Measurements from ENCODE around the gene ZNHIT3. TPM values are rescaled to one million over a fixed set of nuclear protein-coding genes. Genes with fewer than 3 reads are reported as not detected.

Gene ZNHIT3
- total RNA-seq, 6 experiments from 2014 or later = 26.7 to 32.2 (median 29.6) TPM

- Mint-ChIP-seq H3K27me3 (ENCODE audit: insufficient read depth) (no peaks in the 10 kb centered on the region), H3K4me1 (ENCODE audit: low read depth) (peaks cover 34% of the 10 kb centered on the region), H3K9me3 (no peaks in the 10 kb centered on the region), H3K4me3 (no peak overlapping the region), H3K27ac (peak overlapping the region; percentile 76), H3K36me3 (ENCODE audit: low read depth) (peaks cover 40% of the 10 kb centered on the region)
- peak; percentile 52 for DNase-seq
- no peak for TF ChIP-seq CTCF (IDR thresholded peaks at IDR 0.05)
Measured at GRCh38 chr17:36524428-36524876, 38.0 kb downstream of the ZNHIT3 start.

DNA sequence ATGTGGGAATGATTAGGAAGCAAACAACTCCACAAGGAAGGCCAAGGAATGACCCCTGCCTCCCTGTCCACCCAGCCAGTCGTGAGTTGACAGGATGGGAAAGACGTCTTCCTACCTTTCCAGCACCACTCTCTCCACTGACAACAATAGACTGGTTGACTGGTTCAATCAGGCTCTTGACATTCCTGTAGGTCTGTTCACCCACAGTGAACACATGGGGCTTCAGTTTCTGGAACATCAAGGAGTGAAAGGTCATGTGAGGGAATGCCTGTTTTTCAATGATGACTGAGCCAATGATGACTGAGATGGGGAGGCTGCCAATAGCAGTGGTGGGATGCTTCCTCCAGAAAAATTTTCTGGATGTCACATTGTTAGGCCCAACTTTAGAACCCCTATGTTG lies 38.6 kb downstream of the ZNHIT3 start:
- Mint-ChIP-seq H3K27ac (peak overlapping the region; percentile 76), H3K36me3 (ENCODE audit: low read depth) (peaks cover 40% of the 10 kb centered on the region), H3K27me3 (ENCODE audit: insufficient read depth) (no peaks in the 10 kb centered on the region), H3K4me1 (ENCODE audit: low read depth) (peaks cover 37% of the 10 kb centered on the region), H3K4me3 (no peak overlapping the region; the same call in 1 of the 2 replicates), H3K9me3 (no peaks in the 10 kb centered on the region)
- TF ChIP-seq CTCF (IDR thresholded peaks at IDR 0.05) = no peak
- DNase-seq = no peak

DNA sequence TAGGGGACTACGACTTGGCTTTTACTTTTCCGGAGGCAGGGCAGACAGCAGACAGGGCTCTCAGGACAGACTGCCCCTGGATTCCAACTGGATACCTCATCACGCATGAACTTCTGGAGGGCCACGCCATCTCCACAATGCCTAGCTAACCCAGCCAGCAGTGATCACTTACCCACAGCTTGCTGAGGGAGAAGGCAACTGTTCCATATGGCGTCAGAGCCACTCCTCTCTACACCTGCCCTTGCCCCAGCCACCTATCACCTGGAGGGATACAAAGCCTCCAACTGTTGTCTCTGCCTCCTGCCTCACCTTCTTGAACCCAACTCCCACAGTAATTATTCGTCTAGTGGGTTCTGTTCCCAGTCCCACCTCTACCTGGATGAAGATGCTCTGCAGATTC lies 39.4 kb downstream of the ZNHIT3 start:
- no peak for TF ChIP-seq CTCF (IDR thresholded peaks at IDR 0.05)
- peak overlapping the region; percentile 30; the same call in 1 of the 2 replicates for H3K27ac Mint-ChIP-seq
- no peak overlapping the region for H3K4me3 Mint-ChIP-seq
- no peaks in the 10 kb centered on the region for H3K27me3 Mint-ChIP-seq (ENCODE audit: insufficient read depth)
- peaks cover 37% of the 10 kb centered on the region for H3K4me1 Mint-ChIP-seq (ENCODE audit: low read depth)
- no peak for DNase-seq
- H3K36me3 Mint-ChIP-seq (ENCODE audit: low read depth) = peaks cover 33% of the 10 kb centered on the region
- no peaks in the 10 kb centered on the region for H3K9me3 Mint-ChIP-seq

DNA sequence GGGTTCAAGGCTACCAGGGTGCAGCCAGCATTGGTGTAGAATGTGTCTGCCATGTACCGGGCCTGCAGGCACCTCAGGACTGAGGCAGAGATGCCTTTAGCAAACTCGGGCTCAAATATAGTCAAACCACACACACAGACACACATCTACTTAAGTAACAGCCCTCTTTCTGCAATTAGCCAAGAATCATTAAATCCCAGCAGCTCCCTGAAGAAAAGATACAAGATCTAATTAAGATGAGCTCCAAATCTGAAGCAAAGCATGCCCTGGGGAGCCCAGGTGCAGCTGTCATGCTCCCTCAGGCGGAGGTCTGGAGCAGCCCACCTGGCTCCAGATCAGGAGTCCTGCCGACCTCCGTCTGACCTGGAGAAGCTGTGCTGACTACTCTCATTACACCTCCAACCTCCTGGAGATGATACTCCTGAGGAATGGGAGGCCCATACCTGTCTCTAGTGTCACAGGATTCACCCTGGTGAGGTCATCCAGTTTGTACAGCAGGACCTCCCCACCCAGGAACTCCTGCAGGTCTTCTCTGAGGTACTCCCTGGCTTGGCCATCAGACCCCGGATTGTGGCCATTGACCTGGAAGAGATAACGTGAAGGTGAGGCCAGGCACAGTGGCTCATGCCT lies 41.3 kb downstream of the ZNHIT3 start:
- peaks cover 43% of the 10 kb centered on the region for H3K4me1 Mint-ChIP-seq (ENCODE audit: low read depth)
- H3K36me3 Mint-ChIP-seq (ENCODE audit: low read depth) = peaks cover 39% of the 10 kb centered on the region
- DNase-seq = no peak
- H3K4me3 Mint-ChIP-seq = no peak overlapping the region
- H3K9me3 Mint-ChIP-seq = no peaks in the 10 kb centered on the region
- H3K27me3 Mint-ChIP-seq (ENCODE audit: insufficient read depth) = no peaks in the 10 kb centered on the region
- no peak for TF ChIP-seq CTCF (IDR thresholded peaks at IDR 0.05)
- H3K27ac Mint-ChIP-seq = no peak overlapping the region

DNA sequence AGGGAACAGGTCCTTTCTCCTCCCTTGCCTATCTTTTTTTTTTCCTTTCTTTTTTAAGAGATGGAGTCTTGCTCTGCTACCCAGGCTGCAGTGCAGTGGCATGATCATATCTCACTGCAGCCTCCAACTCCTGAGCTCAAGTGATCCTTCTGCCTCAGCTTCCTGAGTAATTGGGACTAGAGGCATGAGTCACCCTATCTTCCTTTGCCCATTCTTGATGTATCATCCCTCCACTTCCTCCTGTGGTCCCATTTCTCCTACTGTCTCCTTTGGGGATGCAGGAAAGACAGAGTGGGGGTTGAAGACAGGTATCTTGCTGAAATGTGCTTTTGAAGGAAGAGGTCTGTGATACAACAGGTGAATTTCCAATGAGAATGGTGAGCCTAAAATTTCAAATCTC lies 42.6 kb downstream of the ZNHIT3 start:
- Mint-ChIP-seq H3K4me1 (ENCODE audit: low read depth) (peaks cover 55% of the 10 kb centered on the region), H3K9me3 (no peaks in the 10 kb centered on the region), H3K36me3 (ENCODE audit: low read depth) (peaks cover 51% of the 10 kb centered on the region), H3K27me3 (ENCODE audit: insufficient read depth) (no peaks in the 10 kb centered on the region), H3K4me3 (peak overlapping the region; percentile 3; the same call in 1 of the 2 replicates), H3K27ac (peak overlapping the region; percentile 62)
- DNase-seq = peak; percentile 76
- TF ChIP-seq CTCF (IDR thresholded peaks at IDR 0.05) = no peak

All from HFFc6 (cell line).